ENCODE data around the gene AGPS.
"Not testable (repeated sequence)": the region's sequence is repeated elsewhere in the genome, so short reads cannot be mapped to it uniquely, and the experiment has no call there.

The AGPS gene

DNA sequence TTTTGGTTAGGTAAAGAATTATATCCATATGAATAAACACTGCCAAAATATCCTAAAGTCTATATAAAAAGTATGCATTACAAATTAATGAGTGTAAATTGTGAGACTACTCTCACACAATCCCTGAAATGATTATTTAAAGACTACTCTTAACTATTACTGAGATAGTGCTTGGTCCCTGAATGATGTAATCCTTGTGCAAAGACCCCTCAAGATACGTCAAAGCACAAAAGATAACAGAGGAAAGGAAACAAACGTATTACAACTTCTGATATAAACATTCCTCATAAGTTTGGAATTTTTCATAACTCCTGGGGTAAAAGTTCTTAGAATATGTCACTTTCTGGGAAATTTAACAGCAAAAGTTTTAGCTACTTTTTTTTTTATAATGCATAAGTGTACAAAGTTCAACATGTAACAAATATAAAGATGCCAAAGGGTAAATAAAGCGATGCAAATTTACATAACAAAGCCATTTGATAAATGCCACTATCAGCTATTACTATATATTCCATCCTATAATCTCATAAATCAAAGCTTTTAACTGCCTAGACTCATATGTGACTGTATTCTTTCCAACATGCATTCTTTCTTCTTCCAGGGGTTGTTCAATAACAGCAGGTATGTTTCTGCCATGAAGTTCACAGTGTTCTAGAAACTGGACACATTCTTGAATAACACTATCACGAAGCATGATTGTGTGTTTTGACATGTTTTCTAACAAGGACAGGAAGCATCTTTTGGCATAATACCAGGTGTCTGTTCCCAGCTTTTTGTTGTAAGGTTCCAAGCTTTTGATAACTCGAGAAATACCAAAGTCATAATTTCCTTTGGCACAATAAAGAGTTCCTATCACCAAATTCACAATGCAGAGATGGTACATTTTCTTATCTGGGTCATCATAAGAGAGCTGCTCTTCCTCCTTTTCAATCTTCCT is 158.0 kb downstream of the AGPS start:
- DNase-seq, result no peak

- not testable (repeated sequence) for DNase-seq
These were observed 158.8 kb downstream of the AGPS start for GRCh38 chr2:177551360-177551759.

GRCh38 chr2:177551989-177552421 is 159.4 kb downstream of the AGPS start:
- DNase-seq, result peak in 4 of 56 donors; percentile 27 to 72 (median 62)

- peak; percentile 48 to 98 (median 86) for DNase-seq
These were observed 160.0 kb downstream of the AGPS start for GRCh38 chr2:177552422-177553175.

DNA sequence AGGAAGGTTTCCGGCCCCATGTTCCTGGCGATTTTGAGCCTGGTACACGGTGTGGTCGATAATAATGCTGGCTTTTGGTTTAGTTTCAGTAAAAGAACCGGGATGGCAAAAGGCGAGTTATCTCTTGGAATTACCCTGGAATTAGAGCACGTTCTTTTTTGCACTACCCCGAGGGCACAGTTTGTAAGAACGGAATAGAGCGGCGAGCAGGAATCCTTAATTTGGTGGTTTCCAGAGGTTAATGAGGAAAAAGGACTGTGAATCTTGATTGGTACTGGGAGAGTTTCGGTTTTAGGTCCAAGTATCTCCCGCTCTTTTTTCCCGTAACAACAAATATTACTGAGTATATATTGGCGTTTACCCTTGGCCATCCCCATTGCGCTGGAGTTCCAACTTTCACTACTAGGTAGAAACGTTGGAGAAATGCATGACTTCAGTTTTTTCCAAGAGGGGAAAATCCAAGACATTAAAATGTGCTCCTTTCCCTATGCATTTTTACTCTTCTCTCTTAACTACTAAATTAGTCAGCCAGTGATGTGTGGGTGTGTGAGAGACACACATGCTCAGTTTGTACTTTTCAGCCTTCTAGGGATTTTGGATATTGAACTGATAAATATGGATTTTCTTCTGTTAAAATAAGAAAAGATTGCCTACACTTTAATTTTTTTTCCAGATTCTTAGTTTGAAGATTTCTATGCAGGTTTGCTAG is 160.8 kb downstream of the AGPS start:
- DNase-seq, result peak in 4 of 56 donors; percentile 15 to 47 (median 40)

GRCh38 chr2:177554365-177554764 is 161.8 kb downstream of the AGPS start:
- no peak for DNase-seq

- DNase-seq, result no peak
These were observed 163.6 kb downstream of the AGPS start for GRCh38 chr2:177556153-177556552.

GRCh38 chr2:177557794-177558193 is 165.2 kb downstream of the AGPS start:
- no peak for DNase-seq

DNA sequence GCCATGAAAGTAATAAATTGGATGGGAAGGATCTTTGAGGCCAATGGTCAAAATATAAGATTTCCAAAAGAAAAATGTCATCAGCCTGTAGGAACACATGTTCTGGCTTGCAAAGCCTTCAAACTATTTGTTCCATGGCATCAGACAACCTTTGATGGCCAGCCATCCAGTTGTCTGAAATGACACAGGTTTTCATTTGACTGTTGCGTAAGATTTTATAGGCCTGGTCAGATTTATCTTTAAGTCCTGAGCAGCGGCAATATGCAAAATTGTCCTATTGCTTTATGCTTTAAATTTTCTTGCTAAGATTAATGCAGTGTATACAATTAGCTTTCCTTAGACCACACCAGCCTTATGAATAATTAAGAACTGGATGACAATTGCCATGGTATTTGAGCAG is 167.1 kb downstream of the AGPS start:
- no peak for DNase-seq

GRCh38 chr2:177568390-177568789 is 175.8 kb downstream of the AGPS start:
- DNase-seq, result no peak

- no peak for DNase-seq
These were observed 176.3 kb downstream of the AGPS start for GRCh38 chr2:177568893-177569292.

DNA sequence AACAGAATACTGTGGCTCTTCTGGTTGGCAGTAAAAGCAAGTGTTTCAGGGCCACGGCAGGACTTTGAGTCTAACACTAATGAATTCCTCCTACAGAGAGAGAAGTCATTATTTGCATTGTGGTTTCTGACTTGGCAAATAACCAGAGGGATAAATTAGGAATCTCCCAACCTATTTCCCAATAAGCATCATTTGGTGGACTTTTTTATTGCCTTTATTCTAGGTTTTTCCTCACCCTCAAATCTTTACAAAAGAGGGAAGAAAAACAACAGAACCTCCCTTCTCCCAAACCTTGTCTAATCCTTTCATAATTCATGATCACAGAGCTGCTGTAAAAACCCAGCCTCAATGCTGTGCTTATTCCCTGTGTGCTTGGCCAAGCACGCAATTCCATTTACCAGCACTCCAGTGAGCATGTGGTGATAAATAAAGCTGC is 179.7 kb downstream of the AGPS start:
- peak in 2 of 56 donors; percentile 2 to 6 for DNase-seq

- DNase-seq, result no peak
These were observed 180.5 kb downstream of the AGPS start for GRCh38 chr2:177573120-177573519.

DNA sequence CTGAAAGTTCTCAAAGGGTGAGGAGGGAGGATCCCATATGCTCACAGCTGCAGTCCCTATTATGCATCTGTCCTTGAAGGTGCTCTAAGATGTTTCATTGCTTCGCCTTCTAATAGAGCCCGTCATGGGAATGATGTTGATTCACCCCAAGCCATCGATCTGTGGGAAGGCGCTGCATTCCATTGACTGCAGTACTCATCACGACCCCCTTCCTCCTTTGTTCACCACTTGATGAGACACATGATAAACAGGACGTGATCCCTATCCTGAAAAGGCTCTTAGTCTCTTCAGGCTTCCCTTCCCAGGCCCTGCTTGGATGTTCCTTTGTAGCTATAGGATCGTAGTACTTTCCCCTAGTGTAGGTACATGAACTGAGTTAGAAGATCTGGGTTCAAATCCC is 181.8 kb downstream of the AGPS start:
- no peak for DNase-seq

DNA sequence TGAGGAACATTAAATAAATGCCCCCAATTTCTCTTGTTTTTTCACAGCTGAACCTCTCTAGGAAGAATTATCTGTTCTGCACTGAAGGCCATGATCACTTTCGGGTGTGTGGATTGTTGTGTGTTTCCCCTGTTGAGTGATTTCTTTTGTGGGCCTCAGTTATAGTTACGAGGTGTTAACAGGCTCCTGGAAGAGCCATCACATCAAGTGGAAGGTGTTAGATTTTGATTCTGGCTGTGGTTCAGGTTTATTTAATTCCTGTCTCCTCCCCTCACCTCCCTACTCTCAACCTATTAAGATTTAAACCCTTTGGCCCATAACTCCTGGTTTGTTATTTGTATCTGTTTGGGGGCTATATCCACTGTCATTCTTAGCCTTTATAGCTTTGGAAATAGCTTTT is 182.8 kb downstream of the AGPS start:
- DNase-seq, result no peak

DNA sequence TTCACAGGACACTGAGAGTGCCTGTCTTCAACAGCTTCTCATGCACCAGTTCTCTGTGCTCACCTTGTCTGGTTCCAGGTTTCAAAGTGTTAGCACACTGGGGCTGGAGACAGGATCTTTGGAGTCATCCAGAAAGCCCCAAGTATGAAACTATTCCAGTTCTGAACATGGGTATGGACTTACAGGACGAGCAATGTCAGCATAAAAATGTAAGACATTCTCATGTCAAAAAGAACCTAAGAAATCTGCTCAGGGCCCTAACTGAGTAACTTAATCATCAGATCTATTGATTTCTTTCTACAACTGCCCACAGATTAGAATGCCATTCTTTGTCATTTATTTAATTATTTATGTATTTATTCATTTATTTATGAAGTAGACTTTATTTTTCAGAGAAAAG is 184.5 kb downstream of the AGPS start:
- DNase-seq, result no peak

DNA sequence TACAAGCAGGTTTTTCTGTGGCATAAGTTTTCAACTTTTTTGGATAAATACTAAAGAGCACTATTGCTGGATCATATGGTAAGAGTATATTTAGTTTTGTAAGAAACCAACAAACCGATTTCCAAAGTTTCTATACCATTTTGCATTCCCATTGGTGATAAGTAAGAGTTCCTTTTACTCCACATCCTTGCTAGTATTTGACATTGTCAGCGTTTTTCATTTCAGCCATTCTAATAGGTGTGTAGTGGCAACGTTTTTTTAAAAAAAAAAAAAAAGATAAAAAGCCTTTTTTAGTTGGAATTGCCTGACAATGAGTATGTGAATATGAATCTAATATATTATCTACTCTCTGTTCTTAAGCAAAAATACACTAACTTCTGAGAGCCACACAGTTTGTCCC is 185.9 kb downstream of the AGPS start:
- no peak for DNase-seq

GRCh38 chr2:177579486-177580036 is 187.0 kb downstream of the AGPS start:
- DNase-seq, result no peak

- no peak for DNase-seq
These were observed 189.4 kb downstream of the AGPS start for GRCh38 chr2:177582000-177582399.

DNA sequence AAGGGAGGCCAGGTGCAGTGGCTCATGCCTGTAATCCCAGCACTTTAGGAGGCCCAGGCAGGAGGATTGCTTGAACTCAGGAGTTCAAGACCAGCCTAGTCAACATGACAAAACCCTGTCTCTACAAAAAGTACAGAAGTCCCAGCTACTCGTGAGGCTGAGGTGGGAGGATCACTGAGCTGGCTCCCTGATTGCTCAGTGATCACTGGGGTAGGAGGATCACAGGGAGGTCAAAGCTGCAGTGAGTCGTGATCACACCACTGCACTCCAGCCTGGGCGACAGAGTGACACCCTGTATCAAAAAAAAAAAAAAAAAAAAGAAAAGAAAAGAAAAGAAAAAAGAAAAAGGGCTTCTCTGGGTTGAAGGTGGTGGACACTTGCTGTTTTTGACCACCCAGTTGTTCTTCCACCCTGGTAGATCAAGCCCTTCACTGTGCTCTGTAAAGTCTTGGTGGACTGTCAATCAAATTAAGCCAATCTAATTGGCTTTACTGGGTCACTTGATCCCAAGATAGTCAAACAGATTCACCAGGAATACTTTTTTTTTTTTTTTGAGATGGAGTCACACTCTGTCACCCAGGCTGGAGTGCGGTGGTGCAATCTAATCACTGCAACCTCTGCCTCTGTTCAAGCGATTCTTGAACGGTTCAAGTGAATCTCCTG is 191.6 kb downstream of the AGPS start:
- DNase-seq, result no peak

All from amygdala (tissue), 56 donors.